Measurements from ENCODE around the gene C14orf180. TPM values are rescaled to one million over a fixed set of nuclear protein-coding genes. Genes with fewer than 3 reads are reported as not detected.
"Not testable (repeated sequence)": the region's sequence is repeated elsewhere in the genome, so short reads cannot be mapped to it uniquely, and the experiment has no call there.

C14orf180 gene
- total RNA-seq, 1 donor from 2014 or later: not detected

DNA sequence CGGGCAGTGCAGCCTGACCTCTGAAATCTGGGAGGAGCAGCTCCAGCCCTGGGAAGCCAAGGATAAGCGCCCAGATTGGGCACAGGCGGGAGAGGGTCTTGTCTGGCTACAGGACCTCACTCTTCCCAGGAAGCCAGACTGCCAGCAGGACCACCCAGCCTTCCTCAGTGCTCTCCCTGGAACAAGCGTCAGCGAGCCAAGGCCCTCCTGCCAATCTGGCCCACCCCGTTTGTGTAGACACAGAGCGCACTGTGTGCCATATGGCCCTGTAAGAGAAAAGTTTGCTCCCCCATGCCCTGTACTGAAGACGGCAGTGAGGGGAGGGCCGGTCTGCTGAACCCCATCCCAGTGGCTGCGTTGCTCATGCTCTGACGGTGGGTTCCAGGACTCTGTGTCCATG is 1.2 kb upstream of the C14orf180 start:
- no peak for DNase-seq (ENCODE audit: low read depth)

DNA sequence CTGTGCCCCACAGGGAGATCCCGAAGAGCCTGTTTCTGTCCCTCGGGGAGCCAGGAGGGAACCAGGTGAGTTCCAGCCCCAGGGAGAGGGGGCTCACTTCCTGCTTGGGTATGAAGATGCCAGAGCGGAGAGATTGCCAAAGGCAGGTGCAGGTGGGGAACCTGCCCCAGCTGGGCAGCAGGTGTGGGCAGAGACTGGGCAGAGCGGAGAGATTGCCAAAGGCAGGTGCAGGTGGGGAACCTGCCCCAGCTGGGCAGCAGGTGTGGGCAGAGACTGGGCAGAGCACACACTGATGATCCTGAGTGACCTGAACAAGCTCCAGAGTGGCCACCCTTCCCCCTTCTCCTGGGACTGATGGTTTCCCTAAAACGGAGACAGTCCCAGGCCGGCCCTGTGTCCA is 375 bp downstream of the C14orf180 start:
- not testable (repeated sequence) for DNase-seq (ENCODE audit: low read depth)

DNA sequence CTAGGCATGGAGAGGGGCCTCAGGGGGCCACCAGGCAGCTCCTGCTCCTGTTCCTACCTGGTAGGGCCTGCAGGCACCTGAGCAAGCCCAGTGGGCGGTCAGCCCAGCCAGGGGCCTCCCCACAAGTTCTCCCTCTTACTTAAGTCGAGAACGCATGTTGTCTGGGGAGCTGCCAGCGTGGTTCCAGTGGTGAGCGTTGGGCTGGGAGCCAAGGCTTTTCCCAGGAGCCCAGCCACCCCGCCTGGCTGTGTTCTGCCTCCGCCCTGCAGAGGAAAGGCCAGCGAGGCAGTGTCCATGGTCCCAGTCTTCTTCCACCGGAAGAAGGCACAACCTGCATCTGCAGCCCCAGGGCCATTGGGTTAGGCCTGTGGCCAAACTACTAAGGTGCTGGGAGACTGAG is 1.4 kb downstream of the C14orf180 start:
- peak; percentile 24 for DNase-seq (ENCODE audit: low read depth)

DNA sequence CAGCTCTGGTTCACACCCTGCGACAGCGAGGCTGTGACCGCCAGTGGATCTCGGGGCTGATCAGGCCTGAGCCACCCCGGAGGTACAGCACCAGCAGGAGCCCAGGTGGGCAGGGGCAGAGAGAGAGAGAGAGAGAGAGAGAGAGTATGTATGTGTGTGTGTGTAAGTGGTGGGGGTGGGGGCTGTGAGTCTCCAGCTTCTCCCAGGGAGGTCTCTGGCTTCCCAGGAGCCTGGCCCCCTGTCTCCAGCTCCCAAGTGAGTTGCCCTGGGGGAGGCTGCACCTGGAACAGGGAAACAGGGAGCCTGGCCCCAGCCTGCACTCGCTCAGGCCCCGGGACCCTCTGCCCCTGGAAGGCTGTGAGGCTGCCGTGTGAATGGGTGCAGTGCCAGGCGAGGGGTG is 2.0 kb downstream of the C14orf180 start:
- DNase-seq (ENCODE audit: low read depth): no peak

DNA sequence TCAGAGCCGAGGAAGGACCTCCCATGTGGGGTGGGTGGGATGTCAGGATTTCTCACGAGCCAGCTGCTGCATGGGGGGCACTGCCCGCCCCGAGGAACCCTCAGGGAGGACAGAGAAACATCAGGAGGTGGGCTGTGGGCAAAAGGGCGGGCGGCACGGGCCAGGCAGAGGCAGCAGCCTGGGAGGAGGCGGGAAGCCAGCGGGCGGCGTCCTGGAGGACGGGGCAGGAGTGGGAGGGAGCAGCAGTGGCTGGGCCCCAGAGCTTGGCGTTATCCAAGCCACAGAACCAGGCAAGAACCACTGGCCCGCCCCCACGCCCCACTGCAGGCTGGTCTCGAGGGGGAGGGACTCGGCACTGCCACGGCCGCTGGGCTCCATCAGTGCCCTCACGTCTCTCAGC is 2.4 kb downstream of the C14orf180 start:
- no peak for DNase-seq (ENCODE audit: low read depth)

DNA sequence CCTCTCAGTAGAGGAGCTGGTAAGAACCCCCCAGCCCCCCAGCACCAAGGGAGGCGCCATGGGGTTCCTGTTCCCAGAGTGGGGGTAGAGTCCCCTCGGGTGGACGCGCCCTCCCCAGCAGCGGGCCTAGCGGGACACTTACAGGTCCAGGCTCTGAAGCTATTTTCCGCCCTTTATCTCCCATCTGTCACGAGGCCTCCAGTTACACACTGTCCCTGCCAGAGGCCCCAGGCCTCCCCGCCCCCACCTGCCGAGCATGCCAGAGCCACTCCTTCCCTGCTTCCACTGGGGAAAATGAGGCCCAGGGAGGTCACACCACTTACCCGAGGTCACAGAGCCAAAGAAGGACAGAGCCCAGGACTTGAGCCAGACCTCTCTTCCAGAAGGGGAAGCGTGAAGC is 3.1 kb downstream of the C14orf180 start:
- DNase-seq (ENCODE audit: low read depth): no peak

DNA sequence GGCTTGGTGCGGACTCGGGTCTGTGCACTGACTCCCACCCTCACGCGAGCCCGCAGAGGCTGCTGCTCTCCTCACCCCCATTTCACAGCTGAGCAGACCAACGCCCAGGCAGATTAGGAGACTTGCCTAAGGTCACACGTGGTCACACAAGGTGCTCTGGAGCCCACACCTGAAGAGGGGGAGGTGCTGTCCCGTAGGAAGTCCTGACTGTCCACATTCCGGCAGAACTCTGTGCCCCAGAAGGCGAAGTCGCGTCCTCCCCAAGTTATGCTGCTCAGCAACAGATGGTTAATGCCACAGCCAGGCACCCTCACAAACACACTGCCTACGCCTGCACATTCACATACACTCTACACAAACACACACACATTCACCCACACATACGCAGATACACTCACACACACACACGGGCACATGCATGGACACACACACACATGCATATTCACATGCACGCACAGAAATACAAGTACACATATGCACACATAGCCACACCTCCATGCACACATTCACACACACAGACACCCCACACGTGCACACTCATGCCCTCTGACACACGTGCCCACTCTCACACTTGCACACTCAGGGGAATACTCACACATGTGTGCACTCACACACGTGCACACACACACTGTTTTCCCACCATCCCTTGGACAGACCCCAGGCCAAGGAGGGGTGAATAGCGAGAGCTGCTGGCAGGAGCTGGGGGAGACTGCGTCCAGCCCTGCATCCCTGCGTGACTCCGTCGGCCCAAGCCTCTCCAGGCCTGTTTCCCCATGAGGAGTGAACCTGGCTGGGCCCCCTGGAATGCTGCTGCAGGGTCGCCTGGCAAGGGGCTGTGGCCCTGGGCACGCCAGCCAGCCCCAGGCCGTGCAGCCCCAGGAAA is 4.1 kb downstream of the C14orf180 start:
- no peak for DNase-seq (ENCODE audit: low read depth)

DNA sequence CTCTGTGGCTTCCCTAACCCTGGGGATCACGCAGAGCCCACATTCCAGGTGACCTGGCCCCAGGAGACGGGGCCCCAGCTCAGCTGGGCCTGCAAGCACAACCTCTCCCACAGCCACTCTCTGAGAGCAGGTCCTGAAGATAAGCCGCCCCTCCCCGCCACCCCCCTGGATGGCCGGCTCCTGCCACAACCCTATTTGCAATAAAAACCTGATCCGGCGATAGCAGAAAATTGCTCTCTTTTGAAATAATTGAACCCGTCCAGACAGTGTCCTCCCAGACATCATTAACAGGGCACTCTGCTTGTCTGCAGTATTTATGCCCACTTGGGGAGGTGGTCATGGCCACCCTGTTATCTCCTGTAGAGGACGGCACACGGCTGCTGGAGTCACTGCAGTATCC is 5.0 kb downstream of the C14orf180 start:
- DNase-seq (ENCODE audit: low read depth): no peak

DNA sequence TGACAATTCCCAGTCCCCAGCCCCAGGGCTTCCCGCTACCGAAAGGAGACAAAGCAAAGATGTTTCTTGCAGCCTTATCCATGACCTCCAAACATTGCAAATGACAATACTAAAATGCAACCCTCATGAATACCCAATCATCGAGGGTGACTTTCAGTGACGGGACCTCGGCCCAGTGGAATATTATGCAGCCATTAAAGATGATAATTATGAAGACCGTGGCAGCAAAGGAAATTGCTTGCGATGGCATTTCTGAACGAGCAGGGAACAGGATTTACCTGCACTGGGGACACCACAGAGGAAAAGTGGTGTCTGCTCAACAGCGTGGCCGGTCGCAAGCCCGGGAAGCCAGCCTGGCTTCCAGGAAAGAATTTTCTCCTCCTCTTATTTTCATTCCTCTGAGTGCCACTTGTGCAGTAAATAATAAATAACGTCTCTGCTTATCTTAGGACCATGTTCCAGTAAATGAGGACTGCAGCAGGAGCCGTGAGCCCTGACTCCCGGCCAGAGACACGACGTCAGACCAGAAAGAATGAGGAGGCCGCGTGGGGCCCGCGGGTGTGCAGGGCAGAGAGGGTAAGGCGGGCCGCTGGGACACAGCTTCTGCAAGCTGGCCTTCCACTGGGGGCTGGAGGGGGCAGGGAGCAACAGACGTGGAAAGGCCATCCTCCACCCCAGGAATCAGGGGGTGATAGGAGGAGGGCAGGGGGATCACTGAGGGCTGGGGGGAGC is 6.6 kb downstream of the C14orf180 start:
- no peak for DNase-seq (ENCODE audit: low read depth)

DNA sequence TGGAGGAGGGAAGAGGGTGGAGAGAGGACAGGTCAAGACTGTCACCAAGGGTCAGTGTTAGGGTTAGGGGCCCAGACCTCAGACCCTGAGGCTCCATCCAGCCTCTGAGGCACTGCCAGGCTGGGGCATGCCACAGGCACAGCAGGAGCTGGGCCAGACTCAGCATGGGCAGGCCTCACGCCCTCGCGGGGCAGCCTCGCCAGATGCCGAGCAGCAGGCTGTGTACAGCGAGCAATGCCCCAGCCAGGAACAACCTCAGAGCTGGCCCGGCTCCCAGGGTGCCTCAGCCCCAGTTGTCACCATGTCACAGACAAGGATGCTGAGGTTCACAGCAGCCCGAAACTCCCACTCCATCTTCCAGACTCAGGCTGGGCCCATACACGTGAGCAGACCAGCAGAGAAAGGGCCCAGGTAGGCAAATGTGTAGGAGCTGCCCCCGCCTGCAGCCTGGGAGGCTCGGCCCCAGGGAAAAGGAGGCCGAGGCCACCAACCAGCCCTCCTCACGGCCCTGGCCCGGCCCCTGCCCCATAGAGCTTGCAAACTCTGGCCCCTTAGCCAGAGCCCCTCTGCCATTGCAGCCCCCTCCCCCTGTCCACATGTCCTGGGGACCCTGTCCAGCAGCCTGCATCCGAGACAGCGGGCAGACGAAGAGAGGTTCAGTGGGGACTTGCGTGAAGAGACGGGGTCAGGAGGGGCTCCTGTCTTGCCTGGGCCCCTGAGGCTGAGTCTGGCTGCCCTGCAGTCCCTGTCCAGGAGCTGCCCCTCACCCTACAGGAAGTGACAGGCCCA is 7.5 kb downstream of the C14orf180 start:
- no peak for DNase-seq (ENCODE audit: low read depth)

DNA sequence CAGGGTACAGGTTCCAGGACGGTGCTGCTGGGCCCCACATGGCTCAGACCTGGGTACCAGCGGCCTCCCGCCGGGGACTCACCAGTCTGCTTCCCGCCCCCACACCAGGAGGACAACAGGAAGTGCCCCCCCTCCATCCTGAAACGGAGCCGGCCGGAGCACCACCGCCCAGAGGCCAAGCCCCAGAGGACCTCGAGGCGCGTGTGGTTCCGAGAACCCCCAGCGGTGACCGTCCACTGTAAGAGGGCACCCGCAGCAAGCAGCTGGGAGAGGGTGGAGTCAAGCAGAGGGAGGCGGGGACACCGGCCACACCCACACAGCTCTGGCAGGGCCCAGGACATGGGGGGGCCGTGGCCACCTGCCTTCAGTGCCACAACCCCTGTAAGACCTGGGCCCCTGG is 8.1 kb downstream of the C14orf180 start:
- DNase-seq (ENCODE audit: low read depth): no peak

DNA sequence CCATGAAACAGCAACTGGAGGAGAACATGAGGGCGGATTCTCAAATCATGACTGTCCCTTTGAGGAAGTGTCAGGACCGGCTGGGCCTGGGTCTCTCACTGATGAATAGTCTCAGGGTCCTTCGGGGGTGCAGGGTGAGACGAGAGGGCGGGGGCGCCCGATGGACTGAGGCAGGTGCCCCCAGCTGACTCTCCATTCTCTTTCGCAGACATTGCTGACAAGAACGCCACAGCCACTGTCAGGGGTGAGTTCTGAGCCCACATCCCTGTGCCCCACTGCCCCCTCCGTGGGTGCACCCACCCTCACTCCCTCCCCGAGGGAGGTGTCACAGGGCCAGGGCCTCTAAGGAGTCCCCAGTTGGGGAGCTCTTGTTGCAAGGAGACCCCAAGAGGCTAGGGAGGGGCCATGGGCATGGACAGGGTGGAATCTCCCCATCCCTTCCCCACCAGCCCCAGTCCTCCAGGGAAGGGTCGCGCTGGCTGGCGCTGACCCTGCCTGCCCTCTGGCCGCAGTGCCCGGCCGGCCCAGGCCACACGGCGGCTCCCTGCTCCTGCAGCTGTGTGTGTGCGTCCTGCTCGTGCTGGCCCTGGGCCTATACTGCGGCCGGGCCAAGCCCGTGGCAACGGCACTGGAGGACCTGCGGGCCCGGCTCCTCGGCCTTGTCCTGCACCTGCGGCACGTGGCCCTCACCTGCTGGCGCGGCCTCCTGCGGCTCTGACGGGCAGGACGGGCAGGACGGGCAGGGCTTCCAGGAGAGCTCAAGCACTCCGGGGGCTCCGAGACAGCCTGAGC is 8.7 kb downstream of the C14orf180 start:
- no peak for DNase-seq (ENCODE audit: low read depth)

DNA sequence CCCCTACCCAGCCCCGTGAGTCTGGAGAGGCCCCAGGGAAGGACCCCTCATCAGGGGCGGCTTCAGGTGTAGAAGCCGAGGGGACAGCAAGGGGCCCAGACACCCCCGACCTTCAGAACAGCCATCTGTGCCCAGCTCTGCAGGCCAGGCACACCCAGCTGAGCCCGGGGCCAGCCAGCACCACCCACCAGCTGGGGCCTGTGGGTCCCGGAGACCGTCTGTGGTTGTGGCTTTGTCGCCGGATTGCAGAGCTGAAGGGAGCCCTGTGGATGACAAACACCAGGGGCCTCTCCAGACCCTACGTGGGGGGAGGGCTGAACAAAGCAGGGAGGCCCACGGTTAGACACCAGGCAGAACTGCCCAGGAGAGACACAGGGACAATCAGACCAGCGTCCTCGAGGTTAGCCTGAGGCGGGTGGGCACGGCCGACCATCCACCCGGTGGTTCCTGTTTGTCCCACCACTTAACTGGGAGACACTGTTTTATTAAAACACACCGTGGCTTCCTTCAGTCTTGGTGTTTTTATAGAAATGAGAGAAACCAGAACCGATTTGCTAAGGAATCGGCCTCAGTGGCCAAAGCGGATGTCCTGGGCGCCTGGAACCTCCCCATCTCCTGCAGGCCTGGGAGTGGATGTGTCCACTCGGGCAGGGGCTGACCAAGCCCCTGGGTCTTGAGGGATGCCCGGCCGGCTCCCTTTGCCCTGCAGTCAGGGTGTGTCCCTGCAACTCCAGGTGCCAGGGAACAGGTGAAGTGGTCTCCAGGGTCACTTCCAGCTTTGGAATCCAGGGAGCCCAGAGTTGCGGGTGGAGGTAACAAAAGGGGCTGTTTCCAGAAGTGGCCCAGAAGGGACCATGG is 10.0 kb downstream of the C14orf180 start:
- DNase-seq (ENCODE audit: low read depth): no peak

DNA sequence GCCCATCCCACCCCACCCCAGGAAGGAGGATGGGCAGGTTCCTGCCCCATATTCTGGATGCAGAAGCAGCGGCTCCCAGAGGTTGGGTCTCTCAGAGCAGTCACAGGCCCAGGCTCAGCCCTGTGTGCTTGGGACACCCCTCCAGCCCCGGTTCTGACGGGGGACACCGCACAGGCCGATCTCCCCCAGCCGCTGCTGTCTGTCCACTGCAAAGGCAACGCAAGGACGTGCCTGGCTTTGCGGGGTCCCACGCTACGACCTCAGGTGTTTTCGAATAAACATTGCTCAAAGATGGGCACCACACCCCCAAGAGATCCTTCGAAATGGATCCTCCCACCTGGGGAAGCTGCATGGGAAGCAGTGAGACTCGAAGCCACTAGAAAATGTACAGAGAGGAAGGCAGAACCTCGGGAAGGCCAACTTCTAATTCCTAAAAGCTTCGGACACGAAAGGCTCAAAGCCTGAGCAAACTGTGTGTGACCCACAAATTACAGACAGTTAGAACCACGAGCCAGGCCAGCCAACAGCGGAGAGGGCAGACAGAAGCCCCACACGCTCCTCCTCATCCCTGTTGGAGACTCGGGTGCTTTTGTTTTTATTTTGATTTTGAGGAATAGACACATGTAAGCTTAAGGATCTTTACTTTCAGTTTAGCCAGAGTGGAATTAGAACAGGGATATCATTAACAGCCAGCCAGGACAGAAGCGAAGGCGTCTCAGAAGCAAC is 10.8 kb downstream of the C14orf180 start:
- no peak for DNase-seq (ENCODE audit: low read depth)

DNA sequence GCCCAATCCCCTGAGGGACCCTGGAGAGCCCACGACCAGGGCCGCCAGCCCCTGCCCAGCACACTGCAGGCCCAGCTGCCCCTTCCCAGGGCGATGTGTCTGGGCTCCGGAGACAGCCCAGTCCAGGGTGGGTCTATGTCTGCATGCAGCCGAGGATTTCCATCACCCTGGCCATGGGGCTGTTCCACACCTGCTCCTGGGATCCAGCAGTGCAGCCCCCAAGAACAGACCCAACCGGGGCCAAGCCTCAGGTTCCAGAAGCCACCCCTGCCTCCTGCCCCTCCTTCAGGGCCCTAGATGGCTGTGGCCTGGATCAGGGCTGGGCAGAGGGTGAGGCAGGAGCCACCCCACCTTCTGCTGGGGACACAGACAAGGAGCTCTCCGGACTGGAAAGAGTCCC is 11.5 kb downstream of the C14orf180 start:
- no peak for DNase-seq (ENCODE audit: low read depth)

DNA sequence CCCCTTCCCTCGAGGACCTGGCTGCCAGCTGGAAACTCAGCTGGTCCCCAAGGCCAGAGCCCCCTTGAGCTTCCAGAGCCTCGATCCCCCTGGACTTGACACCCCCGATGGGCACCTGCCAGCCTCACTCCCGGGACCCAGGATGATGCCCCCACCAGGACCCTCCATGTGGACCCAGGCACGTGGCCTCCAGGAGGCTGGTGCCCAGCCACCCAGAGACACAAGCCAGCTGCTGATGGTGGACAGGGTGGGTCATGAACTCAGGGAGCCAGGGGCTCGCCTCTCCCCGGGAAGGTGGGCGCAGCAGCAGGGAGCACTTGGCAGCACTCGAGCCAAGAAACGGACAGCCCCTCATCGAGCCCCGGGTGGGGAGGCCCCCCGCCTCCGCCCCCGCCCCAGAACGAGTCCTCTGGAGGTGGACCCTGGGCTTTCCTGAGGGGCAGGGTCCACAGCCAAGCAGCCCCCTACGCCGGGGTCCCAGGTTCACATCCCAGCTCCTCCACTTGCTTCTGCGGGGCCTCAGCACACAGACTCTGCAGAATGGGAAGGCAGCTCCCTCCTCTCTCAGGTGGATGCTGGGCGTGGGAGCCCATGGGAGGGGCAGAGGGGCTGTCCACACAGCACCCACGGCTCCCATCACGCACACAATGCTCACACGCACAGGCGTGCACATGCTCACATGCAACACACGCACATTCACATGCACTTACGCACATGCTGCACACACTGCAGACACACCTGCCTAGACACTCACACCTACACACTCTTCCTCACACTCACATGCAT is 12.1 kb downstream of the C14orf180 start:
- DNase-seq (ENCODE audit: low read depth): no peak

DNA sequence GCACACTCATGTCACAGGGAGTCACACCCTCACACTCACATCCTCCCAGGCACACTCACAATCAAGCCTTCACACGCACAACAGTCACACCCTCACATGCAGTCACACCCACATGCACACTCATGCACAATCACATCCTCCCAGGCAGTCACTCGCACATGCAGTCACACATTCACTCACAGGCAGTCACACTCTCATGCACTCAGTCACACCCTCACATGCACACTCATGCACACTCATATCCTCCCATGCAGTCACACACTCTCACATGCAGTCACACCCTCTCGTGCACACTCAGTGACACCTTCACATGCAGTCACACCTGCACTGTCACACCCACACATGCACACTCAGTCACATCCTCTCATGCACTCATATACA is 12.7 kb downstream of the C14orf180 start:
- DNase-seq (ENCODE audit: low read depth): no peak

DNA sequence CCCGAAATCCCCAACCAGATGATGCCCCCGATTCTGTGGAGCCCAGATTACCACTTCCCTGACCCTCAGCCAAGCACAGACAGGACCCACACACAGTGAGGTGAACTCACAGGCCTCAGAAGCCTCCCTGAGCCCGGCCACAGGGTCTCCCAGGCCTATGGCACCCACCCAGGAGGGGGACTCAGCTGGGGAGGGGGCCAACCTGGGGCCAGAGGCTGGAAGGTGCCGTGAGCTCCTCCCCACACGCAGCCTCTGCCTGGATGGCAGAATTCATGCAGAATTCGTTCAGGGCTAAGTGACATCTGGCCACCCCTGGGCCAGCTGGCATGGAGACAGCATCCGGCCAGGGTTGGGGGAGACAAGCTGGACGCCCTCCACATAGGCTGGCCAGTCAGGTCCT is 13.2 kb downstream of the C14orf180 start:
- DNase-seq (ENCODE audit: low read depth): no peak

DNA sequence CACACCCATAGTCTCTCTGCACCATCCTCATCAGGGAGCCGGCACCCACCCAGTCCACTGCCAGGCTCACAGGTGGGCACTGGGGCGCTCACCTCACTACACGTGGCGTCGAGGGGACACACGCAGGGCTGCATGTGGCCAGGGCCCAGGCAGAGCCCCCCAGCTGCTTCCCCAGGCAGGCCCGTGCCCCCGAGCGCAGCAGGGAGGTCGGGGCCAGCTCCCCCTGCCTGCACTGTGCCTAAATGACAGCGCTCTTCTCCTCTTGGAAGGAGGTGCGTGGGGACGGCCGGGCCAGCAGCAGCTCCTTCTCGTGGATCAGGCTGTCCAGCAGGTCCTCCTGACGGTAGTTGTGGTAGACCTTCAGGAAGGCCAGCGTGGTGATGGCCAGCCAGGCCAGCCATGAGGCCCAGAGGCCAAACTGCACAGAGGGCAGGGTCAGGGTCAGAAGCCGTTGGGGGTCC is 13.7 kb downstream of the C14orf180 start:
- DNase-seq (ENCODE audit: low read depth): no peak

Data from renal cortical epithelial cell (primary cell).